NCI-H2227 (cell line): ENCODE results near the gene CHD5.

Experiments
- DNase-seq: peaks from one replicate; lab custom pipeline; 2025; ENCODE audit not compliant: unreplicated experiment; lab: John Stamatoyannopoulos, UW

CHD5 gene

GRCh38 chr1:6134741-6135510, 45.2 kb downstream of the CHD5 start:
- no peak for DNase-seq

GRCh38 chr1:6134206-6134605, 45.9 kb downstream of the CHD5 start:
- no peak for DNase-seq

- DNase-seq, result no peak
Observed at GRCh38 chr1:6133146-6133895, 46.8 kb downstream of the CHD5 start.

GRCh38 chr1:6131561-6131960, 48.6 kb downstream of the CHD5 start:
- no peak for DNase-seq

- no peak for DNase-seq
Observed at GRCh38 chr1:6130596-6130995, 49.5 kb downstream of the CHD5 start.

- no peak for DNase-seq
Observed at GRCh38 chr1:6130036-6130435, 50.1 kb downstream of the CHD5 start.

- DNase-seq, result no peak
Observed at GRCh38 chr1:6129313-6129712, 50.8 kb downstream of the CHD5 start.

GRCh38 chr1:6128276-6129081, 51.6 kb downstream of the CHD5 start:
- no peak for DNase-seq

GRCh38 chr1:6127587-6128163, 52.4 kb downstream of the CHD5 start:
- no peak for DNase-seq

GRCh38 chr1:6126521-6127067, 53.5 kb downstream of the CHD5 start:
- no peak for DNase-seq

- DNase-seq, result no peak
Observed at GRCh38 chr1:6126028-6126427, 54.1 kb downstream of the CHD5 start.

GRCh38 chr1:6125366-6125765, 54.8 kb downstream of the CHD5 start:
- DNase-seq, result no peak

GRCh38 chr1:6124746-6125365, 55.3 kb downstream of the CHD5 start:
- DNase-seq, result no peak

GRCh38 chr1:6124341-6124740, 55.8 kb downstream of the CHD5 start:
- no peak for DNase-seq

- DNase-seq, result no peak
Observed at GRCh38 chr1:6123816-6124215, 56.3 kb downstream of the CHD5 start.

- no peak for DNase-seq
Observed at GRCh38 chr1:6123083-6123482, 57.0 kb downstream of the CHD5 start.

GRCh38 chr1:6121651-6122370, 58.3 kb downstream of the CHD5 start:
- no peak for DNase-seq

GRCh38 chr1:6121021-6121421, 59.1 kb downstream of the CHD5 start:
- no peak for DNase-seq

- DNase-seq, result no peak
Observed at GRCh38 chr1:6118415-6118814, 61.7 kb downstream of the CHD5 start.

- DNase-seq, result no peak
Observed at GRCh38 chr1:6117624-6118023, 62.5 kb downstream of the CHD5 start.
